Activated CD8-positive, alpha-beta T cell treated with anti-CD3 and anti-CD28 coated beads, Interleukin-2, amount 10 ng/mL, durations not matched to agents 7 days and 5 days (primary cell): Measurements from ENCODE around the gene RPN2. TPM values are rescaled to one million over a fixed set of nuclear protein-coding genes. Genes with fewer than 3 reads are reported as not detected.

Experiments
- ATAC-seq: fragments of 150-1000 bp; cut with Tn5 transposase; one replicate; pipeline ENCODE4 v1.10.0; 2021; ENCODE audit warnings: moderate library complexity
- CTCF ChIA-PET: fragments of 350-600 bp; sonication (Branson Sonifier 250); formaldehyde crosslinking; loops from one replicate; lab custom pipeline; 2021; ENCODE audit warnings: antibody characterized with exemption; lab: Charles Lee
- POLR2A ChIA-PET: fragments of 350-600 bp; sonication (Branson Sonifier 250); formaldehyde crosslinking; loops from one replicate; lab custom pipeline; 2021; ENCODE audit warnings: antibody characterized with exemption; lab: Charles Lee
- DNase-seq: peaks from one replicate; pipeline ENCODE4 v3.0.0-alpha.2; 2020
- H3K27ac Mint-ChIP-seq: one replicate; pipeline ENCODE4 v1.8.0; 2021; ENCODE audit warnings: mild to moderate bottlenecking, mixed read lengths
- H3K27me3 Mint-ChIP-seq: one replicate; pipeline ENCODE4 v1.8.0; 2021; ENCODE audit warnings: low read depth, mixed read lengths
- H3K36me3 Mint-ChIP-seq: one replicate; pipeline ENCODE4 v1.8.0; 2021; ENCODE audit warnings: low read depth, mixed read lengths
- H3K4me1 Mint-ChIP-seq: one replicate; pipeline ENCODE4 v1.8.0; 2021; ENCODE audit warnings: low read depth, mixed read lengths
- H3K4me3 Mint-ChIP-seq: one replicate; pipeline ENCODE4 v1.8.0; 2021; ENCODE audit warnings: mild to moderate bottlenecking, mixed read lengths
- H3K9me3 Mint-ChIP-seq: one replicate; pipeline ENCODE4 v1.8.0; 2022; ENCODE audit warnings: mixed read lengths; ENCODE audit not compliant: insufficient read depth
- total RNA-seq, 2 experiments: library from RNA; stranded (reverse); gene quantifications; one replicate each; pipeline ENCODE4 v1.2.3, GENCODE V29; 2021

RPN2 gene
- total RNA-seq, 2 experiments from 2014 or later, result 163 to 165 TPM

DNA sequence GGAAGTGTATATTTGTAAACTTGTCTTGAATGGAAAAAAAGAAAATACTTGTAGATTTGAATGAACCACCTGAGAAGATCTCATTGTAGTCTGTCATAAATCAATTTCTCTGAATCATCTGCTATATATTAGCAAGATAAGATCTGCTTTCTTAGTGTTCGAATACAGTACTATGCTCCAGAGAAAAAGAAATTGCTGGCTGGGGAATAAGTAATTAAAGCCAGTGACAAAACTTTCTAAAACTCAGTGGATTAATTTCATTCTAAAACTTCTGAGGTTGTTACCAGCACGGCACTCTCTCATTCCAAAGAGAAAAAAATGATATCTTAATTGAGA is 22.7 kb downstream of the RPN2 start:
- no peak overlapping the region for H3K27ac Mint-ChIP-seq
- ChIA-PET POLR2A (no interaction called here), CTCF (interaction anchor here (1.3 to 6.2 kb wide), 2 partner anchors 11 to 23 kb away, joined by 3 to 45 read pairs; partner anchors contain the start of genes MROH8 and RPN2)
- ATAC-seq, result no peak
- DNase-seq, result no peak
- no peaks in the 10 kb centered on the region for H3K27me3 Mint-ChIP-seq
- H3K4me1 Mint-ChIP-seq, result peaks cover 5% of the 10 kb centered on the region
- no peak overlapping the region for H3K4me3 Mint-ChIP-seq
- H3K9me3 Mint-ChIP-seq, result no peaks in the 10 kb centered on the region
- peaks cover 62% of the 10 kb centered on the region for H3K36me3 Mint-ChIP-seq

GRCh38 chr20:37202267-37202943 is 23.3 kb downstream of the RPN2 start:
- H3K27ac Mint-ChIP-seq, result no peak overlapping the region
- H3K9me3 Mint-ChIP-seq, result no peaks in the 10 kb centered on the region
- H3K36me3 Mint-ChIP-seq, result peaks cover 63% of the 10 kb centered on the region
- ChIA-PET POLR2A (no interaction called here), CTCF (interaction anchor here (1.0 to 6.2 kb wide), 6 partner anchors 12 to 331 kb away, joined by 3 to 45 read pairs (median 4); partner anchors contain the start of genes MROH8 and RPN2)
- ATAC-seq (no peak), DNase-seq (peak; percentile 30)
- H3K27me3 Mint-ChIP-seq, result no peaks in the 10 kb centered on the region
- H3K4me1 Mint-ChIP-seq, result no peaks in the 10 kb centered on the region
- no peak overlapping the region for H3K4me3 Mint-ChIP-seq

DNA sequence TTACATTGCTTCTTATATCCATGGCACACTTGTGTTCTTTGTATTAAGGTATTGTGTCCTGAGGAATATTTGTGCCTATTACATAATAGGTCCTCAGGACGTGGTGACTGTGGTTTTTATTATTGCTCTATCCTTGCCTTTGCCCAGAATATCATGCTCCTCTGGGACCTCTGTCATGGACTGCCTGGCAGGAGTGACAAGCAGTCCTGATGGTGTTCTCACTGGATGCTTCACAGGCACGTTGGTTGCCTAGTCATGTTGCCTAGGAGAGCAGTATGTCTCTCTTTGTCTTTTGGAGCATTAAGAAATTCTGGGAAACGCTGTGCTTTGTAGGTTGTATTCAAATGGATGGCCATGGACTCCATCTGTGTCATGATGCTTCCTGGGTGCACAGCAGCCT is 24.9 kb downstream of the RPN2 start:
- Mint-ChIP-seq H3K4me1 (no peaks in the 10 kb centered on the region), H3K36me3 (peaks cover 70% of the 10 kb centered on the region), H3K9me3 (no peaks in the 10 kb centered on the region), H3K4me3 (no peak overlapping the region), H3K27ac (no peak overlapping the region), H3K27me3 (no peaks in the 10 kb centered on the region)
- DNase-seq (no peak), ATAC-seq (no peak)
- POLR2A ChIA-PET, result no interaction called here
- CTCF ChIA-PET, result interaction anchor here (2.5 kb wide), 1 partner anchor 8 kb away, joined by 18 read pairs; no protein-coding TSS in a partner anchor

DNA sequence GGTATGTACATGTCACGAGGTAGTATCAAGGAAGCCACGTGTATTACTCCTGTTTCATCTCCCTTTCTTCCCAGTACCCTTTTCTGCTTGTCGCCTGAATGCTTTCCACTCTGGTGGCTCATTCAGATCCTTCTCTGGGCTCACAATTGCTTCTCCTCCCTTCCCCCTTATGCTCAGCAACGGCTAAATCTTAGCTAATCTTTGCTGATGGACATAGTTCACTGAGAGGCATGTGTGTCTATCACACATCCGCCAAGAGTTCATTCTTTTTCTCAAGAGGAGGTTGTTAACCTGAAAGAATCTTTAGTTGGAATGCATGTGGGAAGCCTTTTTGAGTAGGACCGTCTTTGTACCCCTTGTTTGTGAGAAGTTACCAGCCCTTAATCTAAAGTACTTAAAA is 26.0 kb downstream of the RPN2 start:
- CTCF ChIA-PET, result interaction anchor here (1.4 to 2.5 kb wide), 2 partner anchors 10 to 24 kb away, joined by 3 to 18 read pairs; no protein-coding TSS in a partner anchor

DNA sequence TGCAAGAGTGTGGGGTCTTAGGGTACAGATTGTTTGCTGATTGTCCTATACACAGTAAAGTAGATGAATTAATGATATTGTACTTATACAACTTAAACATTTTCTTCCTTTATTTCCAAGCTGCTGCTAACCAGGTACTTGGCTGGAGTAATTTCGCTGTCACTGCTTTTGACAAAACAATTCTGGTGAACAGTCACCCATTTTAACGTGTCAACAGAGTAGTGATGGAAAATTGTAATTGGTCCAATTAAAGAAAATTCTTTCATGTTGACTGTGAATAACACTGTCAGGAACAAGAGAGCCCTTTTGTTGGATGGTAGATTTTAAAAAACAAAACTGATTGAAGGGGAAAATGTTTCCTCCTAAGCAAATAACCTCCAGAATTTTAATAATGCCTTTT is 26.7 kb downstream of the RPN2 start:
- ChIA-PET CTCF (interaction anchor here (1.4 to 2.5 kb wide), 2 partner anchors 10 to 24 kb away, joined by 3 to 18 read pairs; no protein-coding TSS in a partner anchor), POLR2A (no interaction called here)
- no peaks in the 10 kb centered on the region for H3K9me3 Mint-ChIP-seq
- H3K27ac Mint-ChIP-seq, result no peak overlapping the region
- ATAC-seq, result no peak
- H3K27me3 Mint-ChIP-seq, result no peaks in the 10 kb centered on the region
- H3K4me1 Mint-ChIP-seq, result no peaks in the 10 kb centered on the region
- peaks cover 64% of the 10 kb centered on the region for H3K36me3 Mint-ChIP-seq
- DNase-seq, result no peak
- H3K4me3 Mint-ChIP-seq, result no peak overlapping the region

More for the DNA sequence above, 26.0 kb downstream of the RPN2 start:
- no peak for DNase-seq
- Mint-ChIP-seq H3K27me3 (no peaks in the 10 kb centered on the region), H3K27ac (no peak overlapping the region), H3K4me1 (no peaks in the 10 kb centered on the region), H3K9me3 (no peaks in the 10 kb centered on the region), H3K4me3 (no peak overlapping the region), H3K36me3 (peaks cover 70% of the 10 kb centered on the region)
- no peak for ATAC-seq
- POLR2A ChIA-PET, result no interaction called here

DNA sequence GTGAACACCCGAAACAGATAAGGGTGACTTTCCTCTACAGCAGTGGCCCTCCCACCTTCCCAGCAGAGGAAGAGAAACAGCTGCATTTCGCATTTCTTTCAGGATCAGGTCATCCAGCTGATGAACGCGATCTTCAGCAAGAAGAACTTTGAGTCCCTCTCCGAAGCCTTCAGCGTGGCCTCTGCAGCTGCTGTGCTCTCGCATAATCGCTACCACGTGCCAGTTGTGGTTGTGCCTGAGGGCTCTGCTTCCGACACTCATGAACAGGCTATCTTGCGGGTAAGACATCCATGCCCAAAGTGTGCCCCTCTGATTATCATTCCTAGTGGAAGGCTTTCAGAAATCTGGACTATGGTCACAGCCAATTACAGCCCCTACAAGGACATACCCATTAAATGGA is 28.0 kb downstream of the RPN2 start:
- Mint-ChIP-seq H3K36me3 (peaks cover 54% of the 10 kb centered on the region), H3K4me3 (no peak overlapping the region), H3K27me3 (no peaks in the 10 kb centered on the region), H3K9me3 (no peaks in the 10 kb centered on the region), H3K27ac (no peak overlapping the region), H3K4me1 (no peaks in the 10 kb centered on the region)
- ChIA-PET POLR2A (no interaction called here), CTCF (no interaction called here)
- DNase-seq (no peak), ATAC-seq (no peak)

GRCh38 chr20:37209193-37209592 is 30.1 kb downstream of the RPN2 start:
- POLR2A ChIA-PET, result no interaction called here
- Mint-ChIP-seq H3K36me3 (peaks cover 59% of the 10 kb centered on the region), H3K27ac (no peak overlapping the region), H3K4me3 (no peak overlapping the region), H3K27me3 (no peaks in the 10 kb centered on the region), H3K9me3 (no peaks in the 10 kb centered on the region), H3K4me1 (no peaks in the 10 kb centered on the region)
- DNase-seq, result no peak
- ATAC-seq, result no peak
- CTCF ChIA-PET, result interaction anchor here (2.0 kb wide), 1 partner anchor 14 kb away, joined by 9 read pairs; no protein-coding TSS in a partner anchor

GRCh38 chr20:37209661-37210314 is 30.7 kb downstream of the RPN2 start:
- Mint-ChIP-seq H3K27ac (no peak overlapping the region), H3K4me3 (no peak overlapping the region), H3K36me3 (peaks cover 57% of the 10 kb centered on the region), H3K9me3 (no peaks in the 10 kb centered on the region), H3K27me3 (no peaks in the 10 kb centered on the region), H3K4me1 (no peaks in the 10 kb centered on the region)
- no peak for DNase-seq
- no peak for ATAC-seq
- POLR2A ChIA-PET, result interaction anchor here (0.6 kb wide), 1 partner anchor 44 kb away, joined by 4 read pairs; no protein-coding TSS in a partner anchor
- CTCF ChIA-PET, result interaction anchor here (1.2 to 2.0 kb wide), 2 partner anchors 14 to 18 kb away, joined by 4 to 9 read pairs; no protein-coding TSS in a partner anchor

GRCh38 chr20:37218441-37218840 is 39.3 kb downstream of the RPN2 start:
- ChIA-PET CTCF (interaction anchor here (1.2 kb wide), 1 partner anchor 23 kb away, joined by 5 read pairs; no protein-coding TSS in a partner anchor), POLR2A (no interaction called here)
- Mint-ChIP-seq H3K9me3 (no peaks in the 10 kb centered on the region), H3K36me3 (peaks cover 58% of the 10 kb centered on the region), H3K27ac (no peak overlapping the region), H3K4me3 (no peak overlapping the region), H3K27me3 (no peaks in the 10 kb centered on the region), H3K4me1 (peaks cover 2% of the 10 kb centered on the region)
- ATAC-seq, result no peak
- no peak for DNase-seq

- no peaks in the 10 kb centered on the region for H3K27me3 Mint-ChIP-seq
- H3K36me3 Mint-ChIP-seq, result peaks cover 58% of the 10 kb centered on the region
- CTCF ChIA-PET, result no interaction called here
- no peak overlapping the region for H3K27ac Mint-ChIP-seq
- POLR2A ChIA-PET, result no interaction called here
- peaks cover 2% of the 10 kb centered on the region for H3K4me1 Mint-ChIP-seq
- ATAC-seq, result no peak
- H3K4me3 Mint-ChIP-seq, result no peak overlapping the region
- H3K9me3 Mint-ChIP-seq, result no peaks in the 10 kb centered on the region
- DNase-seq, result no peak
These were observed 39.8 kb downstream of the RPN2 start for GRCh38 chr20:37218976-37219375.

- Mint-ChIP-seq H3K27me3 (no peaks in the 10 kb centered on the region), H3K36me3 (peaks cover 60% of the 10 kb centered on the region), H3K4me1 (peaks cover 2% of the 10 kb centered on the region), H3K9me3 (no peaks in the 10 kb centered on the region), H3K4me3 (no peak overlapping the region), H3K27ac (no peak overlapping the region)
- ATAC-seq (no peak), DNase-seq (no peak)
- ChIA-PET POLR2A (no interaction called here), CTCF (interaction anchor here (1.0 to 2.2 kb wide), 4 partner anchors 25 to 315 kb away, joined by 3 to 9 read pairs (median 6); no protein-coding TSS in a partner anchor)
These were observed 40.9 kb downstream of the RPN2 start for GRCh38 chr20:37219751-37220668.
